Ectodermal cell (in vitro differentiated cells): ENCODE data around the gene RLF.

Source experiments
- H3K27ac ChIP-seq: 2 replicates; pipeline ENCODE4 v1.7.0; 2013; ENCODE audit warnings: mild to moderate bottlenecking, low read depth, low read length; ENCODE audit not compliant: insufficient read depth, poor library complexity, severe bottlenecking
- H3K27me3 ChIP-seq: 2 replicates; pipeline ENCODE4 v1.7.0; 2013; ENCODE audit warnings: mild to moderate bottlenecking, low read length; ENCODE audit not compliant: insufficient read depth, control insufficient read depth, poor library complexity, severe bottlenecking
- H3K36me3 ChIP-seq: one replicate; pipeline ENCODE4 v1.7.0; 2013; ENCODE audit warnings: low read length; ENCODE audit not compliant: control insufficient read depth, insufficient read depth
- H3K4me1 ChIP-seq: one replicate; pipeline ENCODE4 v1.7.0; 2013; ENCODE audit warnings: low read length; ENCODE audit not compliant: control insufficient read depth, insufficient read depth
- H3K4me3 ChIP-seq: 2 replicates; pipeline ENCODE4 v1.7.0; 2013; ENCODE audit warnings: low read depth, low read length, control low read depth; ENCODE audit not compliant: insufficient read depth
- H3K9me3 ChIP-seq: 2 replicates; pipeline ENCODE4 v1.7.0; 2013; ENCODE audit warnings: mild to moderate bottlenecking, low read length, moderate library complexity; ENCODE audit not compliant: control insufficient read depth
- WGBS, 2 experiments: methylation state at CpG; one replicate each; pipeline ENCODE4 v1.1.7; 2013; ENCODE audit warnings: missing lambda C conversion rate in 2 of 2; 5-methylcytosine and 5-hydroxymethylcytosine counted together

RLF gene

DNA sequence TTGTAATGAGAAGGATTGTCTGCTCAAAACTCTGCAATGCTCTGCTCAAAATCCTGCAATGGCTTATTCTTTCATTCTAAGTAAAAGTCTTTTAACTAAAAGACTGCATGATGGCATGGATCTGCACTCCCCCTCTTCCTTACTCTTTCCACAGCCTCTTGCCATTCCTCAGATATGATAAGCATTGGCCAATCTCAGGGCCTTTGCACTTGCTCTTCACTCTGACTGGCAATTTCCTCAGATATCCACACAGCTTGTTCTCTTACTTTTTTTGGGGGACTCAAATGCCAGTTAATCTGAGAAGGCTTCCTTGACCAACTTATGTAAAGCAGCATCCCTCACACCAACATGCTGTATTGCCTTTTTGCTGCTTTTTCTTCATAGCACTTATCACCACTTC lies 94.0 kb downstream of the RLF start:
- H3K4me1 ChIP-seq, result peaks cover 4% of the 10 kb centered on the region
- H3K27me3 ChIP-seq, result no peaks in the 10 kb centered on the region
- peaks cover 3% of the 10 kb centered on the region for H3K36me3 ChIP-seq
- H3K4me3 ChIP-seq, result no peak overlapping the region
- no peak overlapping the region for H3K27ac ChIP-seq
- no peaks in the 10 kb centered on the region for H3K9me3 ChIP-seq

DNA sequence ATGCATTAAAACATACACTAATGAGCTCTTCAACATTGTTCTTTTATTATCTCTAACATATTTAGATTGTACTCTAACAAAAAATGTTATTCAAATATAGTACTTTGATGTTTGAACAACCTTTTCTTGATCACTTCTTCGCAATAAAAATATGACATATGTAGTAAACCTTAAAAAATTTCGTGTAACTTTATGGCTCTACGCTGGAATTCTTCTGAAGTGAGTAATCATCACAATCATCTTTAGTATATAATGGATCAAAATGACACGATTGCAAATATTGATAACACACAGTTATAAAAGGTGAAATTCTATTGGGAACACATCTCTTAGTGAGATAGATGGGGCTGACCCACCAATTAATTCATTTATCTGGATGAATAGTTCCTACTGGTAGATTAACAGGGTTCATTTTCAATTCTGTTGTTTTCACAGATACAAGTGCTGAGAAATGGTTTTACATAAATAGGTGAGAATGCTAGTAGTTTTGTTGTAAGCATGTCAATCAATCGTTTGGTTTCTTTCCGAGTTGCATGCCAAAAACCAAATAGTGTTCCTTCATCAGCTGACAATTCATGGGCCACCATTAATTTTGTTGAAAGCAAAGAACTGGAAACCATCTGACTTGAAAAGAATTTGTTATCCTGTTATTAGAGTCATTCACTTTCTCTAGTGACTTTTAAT lies 95.4 kb downstream of the RLF start:
- no peaks in the 10 kb centered on the region for H3K27me3 ChIP-seq
- 54 to 86% methylated on average over 2 to 3 of the region's 6 CpGs for WGBS, 2 experiments
- H3K27ac ChIP-seq, result no peak overlapping the region
- peaks cover 14% of the 10 kb centered on the region for H3K36me3 ChIP-seq
- no peaks in the 10 kb centered on the region for H3K9me3 ChIP-seq
- peak overlapping the region; percentile 100 for H3K4me3 ChIP-seq
- peaks cover 4% of the 10 kb centered on the region for H3K4me1 ChIP-seq

DNA sequence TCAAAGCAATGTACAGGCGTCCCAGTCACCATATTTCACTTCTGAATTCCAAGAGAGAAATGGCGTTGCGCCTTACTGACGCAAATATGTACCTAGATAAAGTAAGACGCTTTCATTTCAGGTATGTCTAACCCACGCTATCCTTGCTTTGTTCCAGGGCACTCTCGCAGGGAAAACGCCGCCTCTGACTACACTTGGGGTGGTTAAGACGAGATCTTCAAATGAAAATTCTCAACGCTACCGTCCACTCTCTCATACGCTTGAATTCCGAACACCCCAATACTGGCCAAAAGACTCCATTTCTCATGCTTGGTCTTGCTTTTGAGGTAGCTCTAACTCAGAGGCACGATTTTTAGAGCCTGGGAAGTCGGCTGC lies 96.1 kb downstream of the RLF start:
- peak overlapping the region; percentile 94 for H3K27ac ChIP-seq
- H3K9me3 ChIP-seq, result no peaks in the 10 kb centered on the region
- peaks cover 21% of the 10 kb centered on the region for H3K36me3 ChIP-seq
- no peaks in the 10 kb centered on the region for H3K27me3 ChIP-seq
- WGBS, 2 experiments, result 1% methylated on average over 16 of the region's 16 CpGs
- H3K4me3 ChIP-seq, result peak overlapping the region; percentile 100
- peaks cover 4% of the 10 kb centered on the region for H3K4me1 ChIP-seq

DNA sequence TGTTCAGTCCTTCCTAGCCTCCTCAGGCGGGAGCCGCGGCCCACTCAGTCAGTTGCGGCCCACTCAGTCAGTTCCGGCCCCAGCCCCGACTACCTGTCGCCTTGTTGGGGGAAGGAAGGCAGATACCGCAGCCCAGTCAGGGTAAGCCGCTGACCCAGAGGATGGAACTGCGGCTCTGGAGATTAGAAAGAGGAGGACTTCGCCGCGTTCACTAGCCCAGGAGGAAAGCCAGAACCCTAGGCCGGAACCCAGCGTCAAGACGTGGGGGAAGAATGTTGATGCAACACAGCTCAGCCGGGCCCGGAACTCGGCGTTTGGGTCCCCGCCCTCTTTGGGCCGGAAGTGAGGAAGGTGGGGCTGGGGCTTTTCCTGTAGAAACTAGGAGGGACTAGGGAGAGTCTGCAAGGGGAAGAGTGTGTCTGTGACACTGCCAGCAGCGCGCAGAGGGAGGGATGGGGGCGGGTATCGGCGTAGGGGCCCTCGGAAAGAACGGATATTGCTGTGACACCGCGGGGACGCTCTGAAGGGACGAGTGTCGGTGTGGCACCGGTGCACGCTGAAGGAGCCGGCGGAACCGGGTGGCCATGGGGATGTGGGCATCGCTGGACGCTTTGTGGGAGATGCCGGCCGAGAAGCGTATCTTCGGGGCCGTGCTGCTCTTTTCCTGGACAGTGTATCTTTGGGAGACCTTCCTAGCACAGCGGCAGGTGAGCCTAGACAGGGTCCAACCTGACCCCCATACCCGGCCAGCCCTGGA lies 96.7 kb downstream of the RLF start, which contains the start of gene ZMPSTE24:
Gene ZMPSTE24 (plus strand): TSS at position 549 of the 757 bp plus-strand sequence. CDS start 36 bp downstream, at position 585.
- WGBS, 2 experiments, result 0 to 1% methylated on average over 48 of the region's 48 CpGs
- Histone ChIP-seq H3K4me3 (peak within 1 kb of the TSS; percentile 100), H3K27ac (peak within 1 kb of the TSS; percentile 94), H3K4me1 (peaks cover 4% of the 10 kb centered on the region), H3K9me3 (no peaks in the 10 kb centered on the region), H3K36me3 (peaks cover 21% of the 10 kb centered on the region), H3K27me3 (no peaks in the 10 kb centered on the region)

DNA sequence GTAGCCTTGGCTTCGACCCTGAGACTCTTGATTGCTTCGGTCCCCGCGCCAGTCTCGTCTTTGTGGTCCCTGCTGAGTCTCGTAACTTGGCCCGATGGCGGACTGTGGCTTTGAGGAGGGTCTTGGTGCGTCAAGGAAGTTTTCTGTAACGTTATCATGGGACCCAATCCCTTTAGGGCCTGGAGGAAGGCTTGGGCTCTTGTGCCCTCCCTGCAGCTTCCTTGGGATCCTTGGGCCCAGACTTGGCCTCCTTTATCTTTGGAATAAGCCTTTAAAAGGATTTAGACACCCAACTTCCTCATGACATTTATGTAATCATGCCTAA lies 97.2 kb downstream of the RLF start:
- WGBS, 2 experiments, result 0% methylated on average over 10 of the region's 10 CpGs
- H3K4me3 ChIP-seq, result peak overlapping the region; percentile 100
- peak overlapping the region; percentile 67 for H3K27ac ChIP-seq
- H3K36me3 ChIP-seq, result peaks cover 25% of the 10 kb centered on the region
- H3K4me1 ChIP-seq, result peaks cover 4% of the 10 kb centered on the region
- H3K27me3 ChIP-seq, result no peaks in the 10 kb centered on the region
- H3K9me3 ChIP-seq, result no peaks in the 10 kb centered on the region

DNA sequence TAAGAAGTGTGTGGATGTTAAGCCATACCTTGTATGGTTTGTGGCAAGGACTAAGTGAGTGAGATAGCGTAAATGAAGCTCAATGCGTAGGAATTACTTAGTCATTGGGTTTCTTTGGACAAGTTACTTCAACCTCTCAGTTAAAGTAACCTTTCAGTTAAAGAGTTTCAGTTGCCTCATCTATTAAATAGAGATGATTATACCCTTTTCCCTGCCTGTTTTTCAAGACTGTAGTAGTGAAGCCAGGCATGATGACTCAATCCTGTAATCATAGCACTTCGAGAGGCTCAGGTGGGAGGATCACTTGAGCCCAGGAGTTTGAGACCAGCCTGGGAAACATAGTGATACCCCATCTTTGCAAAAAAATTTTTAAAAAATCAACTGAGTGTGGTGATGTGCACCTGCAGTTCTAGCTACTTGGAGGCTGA lies 103.2 kb downstream of the RLF start:
- Histone ChIP-seq H3K27ac (no peak overlapping the region), H3K4me3 (no peak overlapping the region), H3K9me3 (no peaks in the 10 kb centered on the region), H3K4me1 (no peaks in the 10 kb centered on the region), H3K36me3 (peaks cover 43% of the 10 kb centered on the region), H3K27me3 (no peaks in the 10 kb centered on the region)
- 93 to 97% methylated on average over 3 of the region's 3 CpGs for WGBS, 2 experiments

DNA sequence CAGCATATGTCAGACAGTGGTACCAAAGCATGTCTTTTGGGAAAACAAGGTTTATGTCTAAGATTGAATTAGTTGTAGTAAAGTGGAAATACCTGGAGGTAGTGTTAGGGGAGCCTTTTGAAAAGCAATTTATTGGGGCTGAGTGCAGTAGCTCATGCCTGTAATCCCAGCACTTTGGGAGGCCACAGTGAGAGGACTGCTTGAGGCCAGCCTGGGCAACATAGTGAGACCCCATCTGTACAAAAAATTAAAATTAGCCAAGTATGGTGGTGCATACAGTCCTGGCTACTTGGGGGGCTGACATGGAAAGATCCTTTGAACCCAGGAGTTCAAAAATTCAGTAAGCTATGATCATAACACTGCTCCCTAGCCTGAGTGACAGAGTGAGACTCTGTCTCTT lies 104.1 kb downstream of the RLF start:
- no peaks in the 10 kb centered on the region for H3K4me1 ChIP-seq
- H3K4me3 ChIP-seq, result no peak overlapping the region
- no peak overlapping the region for H3K27ac ChIP-seq
- H3K9me3 ChIP-seq, result no peaks in the 10 kb centered on the region
- no peaks in the 10 kb centered on the region for H3K27me3 ChIP-seq
- peaks cover 48% of the 10 kb centered on the region for H3K36me3 ChIP-seq

DNA sequence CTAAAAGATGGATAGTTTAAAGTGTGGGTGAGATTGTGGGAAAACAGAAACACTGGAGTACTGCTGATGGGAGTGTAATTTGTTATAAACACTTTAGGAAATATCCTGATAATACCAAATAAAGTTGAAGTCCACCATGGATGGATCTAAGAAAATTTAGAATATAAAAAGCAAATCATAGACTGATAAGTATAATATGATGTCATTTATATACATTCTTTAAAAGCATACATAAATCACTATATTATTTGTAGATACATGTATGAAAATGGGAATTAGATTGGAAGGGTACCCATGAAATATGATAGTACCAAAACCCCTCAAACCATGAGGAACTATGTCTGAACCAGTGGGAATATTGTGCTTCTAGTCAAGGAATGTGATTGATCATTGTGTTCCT lies 104.7 kb downstream of the RLF start:
- H3K27me3 ChIP-seq, result no peaks in the 10 kb centered on the region
- no peak overlapping the region for H3K4me3 ChIP-seq
- no peak overlapping the region for H3K27ac ChIP-seq
- peaks cover 44% of the 10 kb centered on the region for H3K36me3 ChIP-seq
- H3K9me3 ChIP-seq, result no peaks in the 10 kb centered on the region
- H3K4me1 ChIP-seq, result no peaks in the 10 kb centered on the region

DNA sequence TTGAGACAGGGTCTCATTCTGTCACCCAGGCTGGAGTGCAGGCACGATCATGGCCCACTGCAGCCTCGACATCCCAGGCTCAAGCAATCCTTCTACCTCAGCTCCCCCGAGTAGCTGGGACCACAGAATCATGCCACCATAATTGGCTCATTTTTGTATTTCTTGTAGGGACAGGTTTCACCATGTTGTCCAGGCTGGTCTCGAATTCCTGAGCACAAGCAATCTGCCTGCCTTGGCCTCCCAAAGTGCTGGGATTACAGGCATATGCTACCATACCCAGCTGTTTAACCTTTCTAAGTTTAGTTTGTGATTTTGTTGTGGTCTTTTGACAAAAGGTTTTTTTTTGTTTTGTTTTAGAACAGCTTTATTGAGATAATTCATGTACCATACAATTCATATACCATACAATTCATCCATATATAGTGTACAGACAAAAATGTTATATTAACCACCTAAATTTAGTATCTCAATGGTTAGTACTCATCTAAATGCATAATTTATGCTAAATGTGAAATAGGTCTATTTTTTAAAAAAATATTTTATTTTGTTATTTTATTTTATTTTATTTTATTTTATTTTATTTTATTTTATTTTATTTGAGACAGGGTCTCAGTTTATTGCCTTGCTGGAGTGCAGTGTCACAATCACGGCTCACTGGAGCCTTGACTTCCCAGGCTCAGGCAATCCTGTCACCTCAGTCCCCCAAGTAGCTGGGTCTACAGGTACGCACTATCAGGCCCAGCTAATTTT lies 105.8 kb downstream of the RLF start:
- 92 to 94% methylated on average over 6 of the region's 6 CpGs for WGBS, 2 experiments
- Histone ChIP-seq H3K4me1 (no peaks in the 10 kb centered on the region), H3K9me3 (no peaks in the 10 kb centered on the region), H3K27me3 (no peaks in the 10 kb centered on the region), H3K4me3 (no peak overlapping the region), H3K36me3 (peaks cover 34% of the 10 kb centered on the region), H3K27ac (no peak overlapping the region)

DNA sequence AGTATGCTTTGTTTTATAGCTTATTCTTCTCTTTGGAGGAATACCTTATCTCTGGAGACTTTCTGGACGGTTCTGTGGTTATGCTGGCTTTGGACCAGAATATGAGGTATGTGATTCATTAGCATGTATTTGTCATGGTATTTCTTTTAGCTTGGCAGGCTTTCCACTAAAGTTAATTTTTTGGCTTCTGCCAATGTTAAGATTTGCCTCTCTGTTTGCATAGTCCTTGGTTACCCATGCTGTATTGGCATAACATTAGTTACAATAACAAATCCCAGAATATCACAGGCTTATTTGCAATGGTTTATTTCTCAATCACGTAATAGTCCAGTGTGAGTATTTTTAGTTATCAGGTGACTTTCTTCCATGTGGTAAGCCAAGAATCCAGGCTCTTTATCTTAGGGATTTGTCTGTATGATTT lies 106.6 kb downstream of the RLF start:
- H3K4me3 ChIP-seq, result no peak overlapping the region
- H3K36me3 ChIP-seq, result peaks cover 33% of the 10 kb centered on the region
- H3K4me1 ChIP-seq, result no peaks in the 10 kb centered on the region
- WGBS, 2 experiments, result 97 to 100% methylated on average over 2 of the region's 2 CpGs
- no peak overlapping the region for H3K27ac ChIP-seq
- H3K27me3 ChIP-seq, result no peaks in the 10 kb centered on the region
- no peaks in the 10 kb centered on the region for H3K9me3 ChIP-seq
